Lower leg skin (tissue), 4 donors: Measurements from ENCODE around the gene HYAL1. TPM values are rescaled to one million over a fixed set of nuclear protein-coding genes. Genes with fewer than 3 reads are reported as not detected.

Source experiments
- DNase-seq, 2 donors: peaks; one replicate each; pipeline ENCODE4 v3.0.0-alpha.2; 2019; ENCODE audit warnings: low spot score in 2 of 2
- H3K4me3 ChIP-seq: fragments of 200-600 bp; sonication (generic); 2 replicates; pipeline ENCODE4 v1.5.1; 2017; ENCODE audit warnings: mild to moderate bottlenecking, low read depth; ENCODE audit not compliant: poor library complexity, severe bottlenecking
- POLR2A ChIP-seq, 2 donors: fragments of 450-650 bp; IDR thresholded peaks; one replicate each; pipeline ENCODE4 v1.6.1; 2016 to 2017; ENCODE audit warnings: antibody characterized with exemption in 2 of 2, mild to moderate bottlenecking in 1 of 2, moderate library complexity in 1 of 2
- WGBS, 2 donors: methylation state at CpG; one replicate each; pipeline ENCODE4 v1.1.5; 2018; 5-methylcytosine and 5-hydroxymethylcytosine counted together
- intact Hi-C: fragments of 100-400 bp; cut with DNase I; formaldehyde crosslinking; loops from one replicate; pipeline ENCODE4 v1.15.0; 2023; ENCODE audit warnings: low total_unique reads
- total RNA-seq, 4 donors: library from RNA; depleted of rRNA; stranded (reverse); fragments of >200 nt; gene quantifications; one replicate each; pipeline ENCODE4 v1.1.0, GENCODE V29; 2016
- TF ChIP-seq, protein P1 (sequence below), 3 donors: fragments of 450-650 bp; IDR thresholded peaks; one replicate each; pipeline ENCODE4 v1.5.1; 2016; ENCODE audit warnings: antibody characterized with exemption in 3 of 3, mild to moderate bottlenecking in 3 of 3, moderate library complexity in 2 of 3

The HYAL1 gene
- total RNA-seq, 4 donors from 2014 or later, result 16.7 to 35.5 (median 20.6) TPM

DNA sequence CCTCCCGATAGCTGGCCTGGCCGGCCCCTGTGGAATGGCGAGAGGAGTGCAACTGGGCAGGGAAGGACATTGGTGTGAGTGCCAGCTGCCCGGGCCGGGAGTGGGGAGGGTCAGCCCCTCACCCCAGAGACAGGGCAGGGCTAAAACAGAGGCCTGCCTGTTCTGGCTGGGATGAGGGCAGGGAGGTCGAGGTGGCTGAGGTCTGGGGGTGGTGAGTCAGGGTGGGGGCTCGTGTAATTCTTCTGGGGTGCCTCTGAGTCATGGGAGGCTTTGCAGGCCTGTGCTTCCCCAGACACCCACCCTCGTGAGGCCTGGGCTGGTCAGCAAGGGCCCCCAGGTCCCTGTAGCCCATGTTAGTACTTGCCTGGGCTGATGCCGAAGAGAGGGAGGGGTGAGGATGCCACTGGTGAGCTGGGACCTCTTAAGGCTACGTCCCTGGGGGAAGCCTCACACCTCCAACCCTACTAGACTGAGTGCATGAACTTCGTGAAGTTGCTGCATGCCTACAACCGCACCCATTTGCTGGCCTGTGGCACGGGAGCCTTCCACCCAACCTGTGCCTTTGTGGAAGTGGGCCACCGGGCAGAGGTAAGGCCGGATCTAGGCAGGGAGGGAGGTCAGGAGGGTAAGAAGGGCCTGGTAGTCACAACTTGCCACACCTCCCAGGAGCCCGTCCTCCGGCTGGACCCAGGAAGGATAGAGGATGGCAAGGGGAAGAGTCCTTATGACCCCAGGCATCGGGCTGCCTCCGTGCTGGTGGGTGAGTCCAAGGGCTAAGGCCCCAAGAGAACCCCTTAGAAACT lies 32.8 kb downstream of the HYAL1 start:
- no peak overlapping the region for H3K4me3 ChIP-seq
- TF ChIP-seq, protein P1, sequence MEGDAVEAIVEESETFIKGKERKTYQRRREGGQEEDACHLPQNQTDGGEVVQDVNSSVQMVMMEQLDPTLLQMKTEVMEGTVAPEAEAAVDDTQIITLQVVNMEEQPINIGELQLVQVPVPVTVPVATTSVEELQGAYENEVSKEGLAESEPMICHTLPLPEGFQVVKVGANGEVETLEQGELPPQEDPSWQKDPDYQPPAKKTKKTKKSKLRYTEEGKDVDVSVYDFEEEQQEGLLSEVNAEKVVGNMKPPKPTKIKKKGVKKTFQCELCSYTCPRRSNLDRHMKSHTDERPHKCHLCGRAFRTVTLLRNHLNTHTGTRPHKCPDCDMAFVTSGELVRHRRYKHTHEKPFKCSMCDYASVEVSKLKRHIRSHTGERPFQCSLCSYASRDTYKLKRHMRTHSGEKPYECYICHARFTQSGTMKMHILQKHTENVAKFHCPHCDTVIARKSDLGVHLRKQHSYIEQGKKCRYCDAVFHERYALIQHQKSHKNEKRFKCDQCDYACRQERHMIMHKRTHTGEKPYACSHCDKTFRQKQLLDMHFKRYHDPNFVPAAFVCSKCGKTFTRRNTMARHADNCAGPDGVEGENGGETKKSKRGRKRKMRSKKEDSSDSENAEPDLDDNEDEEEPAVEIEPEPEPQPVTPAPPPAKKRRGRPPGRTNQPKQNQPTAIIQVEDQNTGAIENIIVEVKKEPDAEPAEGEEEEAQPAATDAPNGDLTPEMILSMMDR (IDR thresholded peaks at IDR 0.05), result no peak
- TF ChIP-seq POLR2A (IDR thresholded peaks at IDR 0.05), result no peak
- 80% methylated on average over 13 to 19 of the region's 19 CpGs for whole genome bisulfite sequencing, 2 donors
- no peak for DNase-seq
- intact Hi-C loops, result loop anchor here (10.0 kb wide), 1 partner anchor 146 kb away; no protein-coding TSS in a partner anchor

- WGBS, 2 donors, result 69 to 73% methylated on average over 4 to 8 of the region's 8 CpGs
- no peak overlapping the region for H3K4me3 ChIP-seq
- no peak for DNase-seq
- intact Hi-C loops, result loop anchor here (10.0 kb wide), 1 partner anchor 145 kb away; no protein-coding TSS in a partner anchor
- TF ChIP-seq, protein P1 (IDR thresholded peaks at IDR 0.05), result no peak
- no peak for TF ChIP-seq POLR2A (IDR thresholded peaks at IDR 0.05)
These were observed 33.4 kb downstream of the HYAL1 start for GRCh38 chr3:50269977-50270413.

DNA sequence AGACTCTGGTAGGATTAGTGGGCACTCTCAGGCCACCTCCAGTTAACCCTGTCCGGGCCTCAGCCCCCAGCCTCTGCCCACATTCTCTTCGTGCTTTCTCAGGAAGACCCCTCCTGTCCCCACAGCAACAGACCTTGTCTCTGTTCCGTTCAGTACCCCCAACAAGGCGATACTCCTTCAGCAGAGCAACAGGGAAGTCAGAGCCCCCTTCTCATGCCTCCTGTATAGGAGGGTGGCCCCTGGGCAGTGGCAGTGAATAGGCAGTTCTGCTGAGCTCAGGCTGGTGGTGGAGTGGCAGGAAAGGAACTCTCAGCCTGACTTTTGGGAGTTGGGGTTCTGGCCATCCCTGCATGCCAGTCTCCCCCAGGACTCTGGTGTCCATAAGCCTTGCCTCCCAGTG lies 33.9 kb downstream of the HYAL1 start:
- no peak overlapping the region for H3K4me3 ChIP-seq
- intact Hi-C loops, result no loop called here
- no peak for DNase-seq
- TF ChIP-seq, protein P1 (IDR thresholded peaks at IDR 0.05), result no peak
- 47 to 65% methylated on average over 4 of the region's 4 CpGs for WGBS, 2 donors

- TF ChIP-seq, protein P1 (IDR thresholded peaks at IDR 0.05), result no peak
- TF ChIP-seq POLR2A (IDR thresholded peaks at IDR 0.05), result no peak
- intact Hi-C loops, result no loop called here
- no peak for DNase-seq
- H3K4me3 ChIP-seq, result no peak within 1 kb of the TSS
- 23 to 42% methylated on average over 16 to 19 of the region's 21 CpGs for WGBS, 2 donors
These were observed 34.5 kb downstream of the HYAL1 start, which contains the start of gene SEMA3B for GRCh38 chr3:50268703-50269451. Gene SEMA3B, plus strand, starts transcription at chr3:50269147. Its CDS starts 94 bp downstream, at chr3:50269241.

GRCh38 chr3:50268276-50268675 lies 35.1 kb downstream of the HYAL1 start:
- no peak overlapping the region for H3K4me3 ChIP-seq
- intact Hi-C loops, result no loop called here
- WGBS, 2 donors, result 27 to 29% methylated on average over 3 of the region's 3 CpGs
- DNase-seq, result no peak
- TF ChIP-seq, protein P1 (IDR thresholded peaks at IDR 0.05), result no peak
- no peak for TF ChIP-seq POLR2A (IDR thresholded peaks at IDR 0.05)
